Prostate gland (tissue), 2 donors: ENCODE results near the gene WBP4. TPM values are rescaled to one million over a fixed set of nuclear protein-coding genes. Genes with fewer than 3 reads are reported as not detected.

Source experiments
- DNase-seq: peaks from one replicate; pipeline ENCODE4 v3.0.0-alpha.2; 2019; ENCODE audit warnings: low spot score
- H3K27ac ChIP-seq, 2 donors: fragments of 200-600 bp; sonication (generic); 2 replicates each; pipeline ENCODE4 v1.5.1; 2017 to 2019
- H3K27me3 ChIP-seq: fragments of 200-600 bp; sonication (generic); replicated peaks from 2 replicates; pipeline ENCODE4 v1.5.1; 2019; ENCODE audit not compliant: insufficient read depth
- H3K36me3 ChIP-seq, 2 donors: fragments of 200-600 bp; sonication (generic); 1 replicate in 1 of 2; 2 replicates in 1 of 2; pipeline versions ENCODE4 v1.5.1 to v1.8.1; 2017 to 2019
- H3K4me1 ChIP-seq: fragments of 200-600 bp; sonication (generic); replicated peaks from 2 replicates; pipeline ENCODE4 v1.5.1; 2019
- H3K4me3 ChIP-seq, 2 donors: fragments of 200-600 bp; sonication (generic); 2 replicates each; pipeline ENCODE4 v1.5.1; 2017 to 2019
- H3K9me3 ChIP-seq: fragments of 200-600 bp; sonication (generic); 2 replicates; pipeline ENCODE4 v1.5.1; 2017
- POLR2A ChIP-seq: fragments of 450-650 bp; IDR thresholded peaks from one replicate; pipeline ENCODE4 v1.6.1; 2016; ENCODE audit warnings: antibody characterized with exemption, mild to moderate bottlenecking
- POLR2AphosphoS5 ChIP-seq: sonication (generic); formaldehyde crosslinking; IDR thresholded peaks from one replicate; pipeline ENCODE4 v1.6.1; 2017; ENCODE audit warnings: antibody characterized with exemption
- WGBS: methylation state at CpG from one replicate; pipeline ENCODE4 v1.1.5; 2018; 5-methylcytosine and 5-hydroxymethylcytosine counted together
- intact Hi-C: fragments of 100-400 bp; cut with DNase I; formaldehyde crosslinking; loops from one replicate; pipeline ENCODE4 v1.14.2; 2022
- total RNA-seq, 2 donors: library from RNA; depleted of rRNA; stranded (reverse); fragments of >200 nt; gene quantifications; one replicate each; pipeline ENCODE4 v1.1.0, GENCODE V29; 2016
- TF ChIP-seq, protein P1 (sequence below), 4 experiments: fragments of 200-600 bp in 2 of 4; fragments of 450-650 bp in 2 of 4; sonication (generic) in 2 of 4; IDR thresholded peaks; 1 replicate in 3 of 4; 2 replicates in 1 of 4; pipeline ENCODE4 v1.5.1; 2016 to 2019; ENCODE audit warnings: antibody characterized with exemption in 4 of 4, mild to moderate bottlenecking in 2 of 4, moderate library complexity in 2 of 4

WBP4 gene
- total RNA-seq, 2 donors from 2014 or later = 13.3 to 14.1 TPM

DNA sequence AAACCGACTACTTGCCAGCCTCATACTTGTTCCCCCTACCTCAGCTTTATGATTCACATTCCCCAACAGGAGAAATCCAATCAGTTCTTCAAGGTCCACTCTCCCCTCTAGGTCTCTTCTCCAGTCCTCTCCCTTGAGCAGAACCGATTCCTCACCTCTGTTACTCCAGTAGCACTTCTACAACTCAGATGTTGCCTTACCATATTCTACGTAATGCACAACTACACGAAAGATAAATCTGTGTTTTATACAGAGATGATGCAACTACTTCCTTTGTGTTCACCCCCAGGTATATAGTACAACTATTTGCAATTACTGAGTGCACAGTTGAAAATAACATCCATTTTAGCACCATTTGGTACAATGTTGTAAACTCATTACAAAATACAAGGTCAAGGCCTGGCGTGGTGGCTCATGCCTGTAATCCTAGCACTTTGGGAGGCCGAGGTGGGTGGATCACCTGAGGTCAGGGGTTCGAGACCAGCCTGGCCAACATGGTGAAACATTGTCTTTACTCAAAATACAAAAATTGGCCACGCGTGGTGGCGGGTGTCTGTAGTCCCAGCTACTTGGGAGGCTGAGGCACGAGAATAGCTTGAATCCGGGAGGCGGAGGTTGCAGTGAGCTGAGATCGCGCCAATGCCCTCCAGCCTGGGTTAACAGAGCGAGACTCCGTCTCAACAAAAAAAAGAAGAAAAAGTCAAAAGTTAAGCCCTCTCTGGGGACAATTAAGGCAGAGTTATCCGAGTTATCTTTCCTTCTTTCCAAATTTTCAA is 2.8 kb upstream of the WBP4 start:
- H3K4me3 ChIP-seq = peak overlapping the region in 1 of 2 donors; percentile 77
- intact Hi-C loops = loop anchor here (5.0 to 10.0 kb wide), 2 partner anchors 136 to 264 kb away; no protein-coding TSS in a partner anchor
- peak overlapping the region; percentile 3 to 98 for H3K27ac ChIP-seq
- no peaks in the 10 kb centered on the region for H3K9me3 ChIP-seq
- H3K4me1 ChIP-seq = peaks cover 9% of the 10 kb centered on the region
- TF ChIP-seq POLR2AphosphoS5 (no peak), POLR2A (no peak)
- TF ChIP-seq, protein P1, sequence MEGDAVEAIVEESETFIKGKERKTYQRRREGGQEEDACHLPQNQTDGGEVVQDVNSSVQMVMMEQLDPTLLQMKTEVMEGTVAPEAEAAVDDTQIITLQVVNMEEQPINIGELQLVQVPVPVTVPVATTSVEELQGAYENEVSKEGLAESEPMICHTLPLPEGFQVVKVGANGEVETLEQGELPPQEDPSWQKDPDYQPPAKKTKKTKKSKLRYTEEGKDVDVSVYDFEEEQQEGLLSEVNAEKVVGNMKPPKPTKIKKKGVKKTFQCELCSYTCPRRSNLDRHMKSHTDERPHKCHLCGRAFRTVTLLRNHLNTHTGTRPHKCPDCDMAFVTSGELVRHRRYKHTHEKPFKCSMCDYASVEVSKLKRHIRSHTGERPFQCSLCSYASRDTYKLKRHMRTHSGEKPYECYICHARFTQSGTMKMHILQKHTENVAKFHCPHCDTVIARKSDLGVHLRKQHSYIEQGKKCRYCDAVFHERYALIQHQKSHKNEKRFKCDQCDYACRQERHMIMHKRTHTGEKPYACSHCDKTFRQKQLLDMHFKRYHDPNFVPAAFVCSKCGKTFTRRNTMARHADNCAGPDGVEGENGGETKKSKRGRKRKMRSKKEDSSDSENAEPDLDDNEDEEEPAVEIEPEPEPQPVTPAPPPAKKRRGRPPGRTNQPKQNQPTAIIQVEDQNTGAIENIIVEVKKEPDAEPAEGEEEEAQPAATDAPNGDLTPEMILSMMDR (IDR thresholded peaks at IDR 0.05) = no peak
- WGBS = 81% methylated on average over 18 of the region's 18 CpGs
- DNase-seq = no peak
- no peaks in the 10 kb centered on the region for H3K36me3 ChIP-seq
- H3K27me3 ChIP-seq = no peaks in the 10 kb centered on the region

DNA sequence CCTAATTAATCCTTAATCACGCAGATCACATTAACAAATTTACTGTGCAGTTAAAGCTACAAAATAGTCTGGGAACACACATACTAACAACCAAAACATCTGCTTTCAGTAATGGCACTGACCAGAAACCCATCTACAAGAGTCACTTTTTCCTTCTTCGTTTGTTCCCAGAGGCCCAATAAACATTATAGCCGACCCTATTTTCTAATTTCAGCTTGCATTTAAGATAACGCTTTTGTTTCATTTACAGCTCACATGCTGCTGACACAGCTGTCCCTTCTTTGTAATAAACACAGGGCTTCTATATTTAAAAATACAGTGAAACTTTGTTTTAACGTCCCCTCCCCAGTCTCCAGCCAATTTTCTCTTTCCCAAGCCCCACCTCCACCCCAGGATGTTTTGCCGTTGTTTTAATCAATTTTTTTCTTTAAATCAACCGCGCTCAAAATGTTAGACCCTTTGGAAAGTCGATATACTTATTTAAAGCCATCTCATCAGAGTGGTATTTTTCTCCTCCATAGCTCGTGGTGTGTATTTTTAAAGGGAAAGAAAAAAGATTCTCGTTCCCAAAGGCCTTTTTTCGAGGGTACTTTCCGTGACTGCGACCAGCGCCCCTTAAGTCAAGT is 1.7 kb upstream of the WBP4 start:
- H3K27ac ChIP-seq = peak overlapping the region; percentile 97 to 98
- WGBS = under 1% methylated on average over 15 of the region's 15 CpGs
- H3K4me3 ChIP-seq = peak overlapping the region; percentile 77 to 82
- H3K36me3 ChIP-seq = no peaks in the 10 kb centered on the region
- TF ChIP-seq POLR2AphosphoS5 (no peak), POLR2A (no peak)
- TF ChIP-seq, protein P1 (IDR thresholded peaks at IDR 0.05) = no peak
- no peaks in the 10 kb centered on the region for H3K9me3 ChIP-seq
- H3K27me3 ChIP-seq = no peaks in the 10 kb centered on the region
- peaks cover 14% of the 10 kb centered on the region for H3K4me1 ChIP-seq
- DNase-seq = no peak
- intact Hi-C loops = loop anchor here (5.0 to 10.0 kb wide), 5 partner anchors 137 to 595 kb away; partner anchors contain the start of gene NAA16

DNA sequence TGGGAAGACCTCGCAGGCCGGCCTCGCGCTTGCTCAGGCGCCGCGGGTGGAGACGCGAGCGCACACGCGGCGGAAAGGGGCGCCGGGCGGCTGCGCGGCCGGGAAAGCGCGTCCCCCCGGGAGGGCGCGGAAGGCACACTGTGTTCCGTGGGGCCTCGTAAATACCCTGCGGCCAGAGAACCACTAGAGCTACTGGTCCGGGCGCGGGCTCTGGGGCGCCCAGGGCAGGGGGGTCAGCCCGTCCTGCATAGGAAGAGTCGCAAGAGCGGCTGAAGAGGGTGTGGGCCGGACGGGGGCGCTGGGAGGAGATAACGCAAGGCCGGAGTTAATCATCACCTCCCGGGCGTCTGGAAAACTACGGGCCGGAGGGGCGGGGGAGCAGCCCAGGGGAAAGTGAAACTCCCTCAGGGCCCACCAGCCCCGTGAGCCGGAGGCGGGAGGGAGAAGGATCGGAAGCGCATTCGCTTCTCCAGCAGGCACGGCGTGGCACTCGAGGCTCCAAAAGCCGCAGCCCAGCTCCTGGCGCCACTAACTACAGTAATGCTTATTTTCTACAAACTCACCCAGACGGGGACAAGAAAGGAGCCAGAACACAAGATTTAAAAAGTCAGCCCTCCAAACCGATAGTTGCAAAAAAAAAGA is 1.1 kb upstream of the WBP4 start:
- H3K4me3 ChIP-seq = peak overlapping the region; percentile 77 to 82
- H3K27me3 ChIP-seq = no peaks in the 10 kb centered on the region
- H3K9me3 ChIP-seq = no peaks in the 10 kb centered on the region
- DNase-seq = peak; percentile 83
- 1% methylated on average over 52 of the region's 57 CpGs for WGBS
- peak overlapping the region; percentile 97 to 98 for H3K27ac ChIP-seq
- peak; percentile 62 for TF ChIP-seq POLR2A
- peak; percentile 56 for TF ChIP-seq POLR2AphosphoS5
- TF ChIP-seq, protein P1 (IDR thresholded peaks at IDR 0.05) = peak in 2 of 4 experiments; percentile 33 to 44
- peaks cover 10% of the 10 kb centered on the region for H3K4me1 ChIP-seq
- H3K36me3 ChIP-seq = no peaks in the 10 kb centered on the region
- intact Hi-C loops = loop anchor here (5.0 to 10.0 kb wide), 3 partner anchors 182 to 595 kb away; partner anchors contain the start of gene NAA16

DNA sequence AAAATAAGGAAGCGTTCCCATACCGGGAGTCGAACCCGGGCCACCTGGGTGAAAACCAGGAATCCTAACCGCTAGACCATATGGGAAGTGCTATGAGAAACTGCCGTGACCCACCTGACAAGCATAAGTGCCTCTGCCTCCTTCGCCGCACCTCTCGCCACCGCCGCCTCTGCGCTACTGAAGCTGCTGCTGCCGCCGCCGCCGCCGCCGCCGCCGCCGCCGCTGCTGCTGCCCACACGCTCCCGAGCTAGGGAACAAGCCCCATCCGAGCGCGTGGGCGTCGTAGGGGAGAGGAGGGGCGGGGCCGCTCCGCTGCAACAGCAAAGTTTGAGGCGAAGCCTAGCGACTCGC is 610 bp upstream of the WBP4 start:
- TF ChIP-seq POLR2A (peak; percentile 21), POLR2AphosphoS5 (no peak)
- TF ChIP-seq, protein P1 (IDR thresholded peaks at IDR 0.05) = peak in 1 of 4 experiments; percentile 11
- Histone ChIP-seq H3K4me3 (peak overlapping the region; percentile 77 to 82), H3K9me3 (no peaks in the 10 kb centered on the region), H3K4me1 (peaks cover 11% of the 10 kb centered on the region), H3K36me3 (no peaks in the 10 kb centered on the region), H3K27ac (peak overlapping the region; percentile 97 to 98), H3K27me3 (no peaks in the 10 kb centered on the region)
- intact Hi-C loops = loop anchor here (5.0 to 10.0 kb wide), 3 partner anchors 182 to 594 kb away; partner anchors contain the start of gene NAA16
- peak; percentile 68 for DNase-seq
- 0% methylated on average over 15 of the region's 35 CpGs for WGBS
